SK-N-SH treated with all-trans-retinoic acid at 6 μM for 48 hours (cell line): Measurements from ENCODE around the gene RTF2.

ENCODE experiments used
- CSDC2 ChIP-seq: fragments of 250-450 bp; sonication (Bioruptor Pico); IDR thresholded peaks from 2 replicates; pipeline ENCODE4 v1.5.0; 2020; ENCODE audit warnings: mild to moderate bottlenecking, moderate library complexity
- GLIS3 ChIP-seq: fragments of 250-450 bp; sonication (Bioruptor Pico); IDR thresholded peaks from 2 replicates; pipeline ENCODE4 v1.5.0; 2020; ENCODE audit warnings: mild to moderate bottlenecking, moderate library complexity
- ISL1 ChIP-seq: fragments of 250-450 bp; sonication (Bioruptor Pico); IDR thresholded peaks from 2 replicates; pipeline ENCODE4 v2.1.2; 2022; ENCODE audit warnings: mild to moderate bottlenecking, moderate library complexity
- OSR1 ChIP-seq: fragments of 250-450 bp; sonication (Bioruptor Pico); IDR thresholded peaks from 2 replicates; pipeline ENCODE4 v1.8.0; 2022; ENCODE audit warnings: moderate library complexity, mild to moderate bottlenecking, inconsistent platforms
- PATZ1 ChIP-seq: fragments of 250-450 bp; sonication (Bioruptor Pico); IDR thresholded peaks from 2 replicates; pipeline ENCODE4 v1.8.0; 2020; ENCODE audit warnings: mild to moderate bottlenecking, moderate library complexity, borderline replicate concordance
- RARB ChIP-seq: fragments of 250-450 bp; sonication (Bioruptor Pico); IDR thresholded peaks from 2 replicates; pipeline ENCODE4 v1.8.0; 2021; ENCODE audit warnings: mild to moderate bottlenecking, moderate library complexity
- TCF4 ChIP-seq: fragments of 250-450 bp; sonication (Bioruptor Pico); IDR thresholded peaks from 2 replicates; pipeline ENCODE4 v1.8.0; 2021; ENCODE audit warnings: mild to moderate bottlenecking, moderate library complexity, borderline replicate concordance
- ZFP3 ChIP-seq: fragments of 250-450 bp; sonication (Bioruptor Pico); IDR thresholded peaks from 2 replicates; pipeline ENCODE4 v1.5.0; 2020; ENCODE audit warnings: mild to moderate bottlenecking, moderate library complexity
- ZFP30 ChIP-seq: fragments of 450-650 bp; formaldehyde crosslinking; IDR thresholded peaks from 2 replicates; pipeline ENCODE4 v1.5.0; 2022; ENCODE audit warnings: mild to moderate bottlenecking, moderate library complexity
- ZNF565 ChIP-seq: fragments of 450-650 bp; formaldehyde crosslinking; conservative IDR thresholded peaks from 2 replicates; pipeline ENCODE4 v1.5.0; 2020; ENCODE audit warnings: low read depth, mild to moderate bottlenecking, moderate library complexity
- TF ChIP-seq, protein P1 (sequence below): fragments of 250-450 bp; sonication (Bioruptor Pico); IDR thresholded peaks from 2 replicates; pipeline ENCODE4 v1.5.1; 2021; ENCODE audit warnings: mild to moderate bottlenecking, moderate library complexity
- TF ChIP-seq, protein P2 (sequence below): fragments of 250-450 bp; sonication (Bioruptor Pico); IDR thresholded peaks from 2 replicates; pipeline ENCODE4 v1.5.0; 2020; ENCODE audit warnings: mild to moderate bottlenecking, moderate library complexity

GRCh38 chr20:56442389-56443365 is 25.8 kb upstream of the RTF2 start:
- no peak for TF ChIP-seq TCF4 (CRISPR knock-in tag)
- TF ChIP-seq ISL1: no peak
- TF ChIP-seq, protein P1, sequence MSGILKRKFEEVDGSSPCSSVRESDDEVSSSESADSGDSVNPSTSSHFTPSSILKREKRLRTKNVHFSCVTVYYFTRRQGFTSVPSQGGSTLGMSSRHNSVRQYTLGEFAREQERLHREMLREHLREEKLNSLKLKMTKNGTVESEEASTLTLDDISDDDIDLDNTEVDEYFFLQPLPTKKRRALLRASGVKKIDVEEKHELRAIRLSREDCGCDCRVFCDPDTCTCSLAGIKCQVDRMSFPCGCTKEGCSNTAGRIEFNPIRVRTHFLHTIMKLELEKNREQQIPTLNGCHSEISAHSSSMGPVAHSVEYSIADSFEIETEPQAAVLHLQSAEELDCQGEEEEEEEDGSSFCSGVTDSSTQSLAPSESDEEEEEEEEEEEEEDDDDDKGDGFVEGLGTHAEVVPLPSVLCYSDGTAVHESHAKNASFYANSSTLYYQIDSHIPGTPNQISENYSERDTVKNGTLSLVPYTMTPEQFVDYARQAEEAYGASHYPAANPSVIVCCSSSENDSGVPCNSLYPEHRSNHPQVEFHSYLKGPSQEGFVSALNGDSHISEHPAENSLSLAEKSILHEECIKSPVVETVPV (CRISPR knock-in tag): no peak
- no peak for TF ChIP-seq PATZ1
- no peak for TF ChIP-seq OSR1 (CRISPR knock-in tag)
- TF ChIP-seq ZFP3: no peak
- TF ChIP-seq ZFP30: no peak
- TF ChIP-seq CSDC2 (CRISPR knock-in tag): no peak
- TF ChIP-seq GLIS3 (CRISPR knock-in tag): no peak
- no peak for TF ChIP-seq ZNF565 (CRISPR knock-in tag)
- no peak for TF ChIP-seq RARB
- TF ChIP-seq, protein P2, sequence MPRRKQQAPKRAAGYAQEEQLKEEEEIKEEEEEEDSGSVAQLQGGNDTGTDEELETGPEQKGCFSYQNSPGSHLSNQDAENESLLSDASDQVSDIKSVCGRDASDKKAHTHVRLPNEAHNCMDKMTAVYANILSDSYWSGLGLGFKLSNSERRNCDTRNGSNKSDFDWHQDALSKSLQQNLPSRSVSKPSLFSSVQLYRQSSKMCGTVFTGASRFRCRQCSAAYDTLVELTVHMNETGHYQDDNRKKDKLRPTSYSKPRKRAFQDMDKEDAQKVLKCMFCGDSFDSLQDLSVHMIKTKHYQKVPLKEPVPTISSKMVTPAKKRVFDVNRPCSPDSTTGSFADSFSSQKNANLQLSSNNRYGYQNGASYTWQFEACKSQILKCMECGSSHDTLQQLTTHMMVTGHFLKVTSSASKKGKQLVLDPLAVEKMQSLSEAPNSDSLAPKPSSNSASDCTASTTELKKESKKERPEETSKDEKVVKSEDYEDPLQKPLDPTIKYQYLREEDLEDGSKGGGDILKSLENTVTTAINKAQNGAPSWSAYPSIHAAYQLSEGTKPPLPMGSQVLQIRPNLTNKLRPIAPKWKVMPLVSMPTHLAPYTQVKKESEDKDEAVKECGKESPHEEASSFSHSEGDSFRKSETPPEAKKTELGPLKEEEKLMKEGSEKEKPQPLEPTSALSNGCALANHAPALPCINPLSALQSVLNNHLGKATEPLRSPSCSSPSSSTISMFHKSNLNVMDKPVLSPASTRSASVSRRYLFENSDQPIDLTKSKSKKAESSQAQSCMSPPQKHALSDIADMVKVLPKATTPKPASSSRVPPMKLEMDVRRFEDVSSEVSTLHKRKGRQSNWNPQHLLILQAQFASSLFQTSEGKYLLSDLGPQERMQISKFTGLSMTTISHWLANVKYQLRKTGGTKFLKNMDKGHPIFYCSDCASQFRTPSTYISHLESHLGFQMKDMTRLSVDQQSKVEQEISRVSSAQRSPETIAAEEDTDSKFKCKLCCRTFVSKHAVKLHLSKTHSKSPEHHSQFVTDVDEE (CRISPR knock-in tag): no peak
